GM23338 (cell line): ENCODE results near the gene ROBO1. TPM values are rescaled to one million over a fixed set of nuclear protein-coding genes. Genes with fewer than 3 reads are reported as not detected.

Source experiments
- ATAC-seq: fragments of 200-7000 bp; cut with Tn5 transposase; 3 replicates; pipeline ENCODE4 v1.9.1; 2020
- DNase-seq: peaks from one replicate; pipeline ENCODE4 v3.0.0-alpha.2; 2015; ENCODE audit warnings: low spot score
- H2AFZ ChIP-seq: fragments of 200-600 bp; sonication (generic); 2 replicates; pipeline ENCODE4 v1.8.0; 2016; ENCODE audit warnings: antibody characterized with exemption, mild to moderate bottlenecking, moderate library complexity
- H3F3A ChIP-seq: fragments of 200-600 bp; sonication (generic); replicated peaks from 2 replicates; pipeline ENCODE4 v1.8.0; 2017; ENCODE audit warnings: antibody characterized with exemption, mixed run types, low read depth
- H3K27ac ChIP-seq: fragments of 200-600 bp; sonication (generic); 2 replicates; pipeline ENCODE4 v1.6.1; 2016; ENCODE audit warnings: low read depth
- H3K27me3 ChIP-seq: fragments of 200-600 bp; sonication (generic); 2 replicates; pipeline ENCODE4 v1.8.0; 2016; ENCODE audit warnings: mild to moderate bottlenecking, mixed run types, moderate library complexity; ENCODE audit not compliant: insufficient read depth
- H3K36me3 ChIP-seq: fragments of 200-600 bp; sonication (generic); 2 replicates; pipeline ENCODE4 v1.8.0; 2016; ENCODE audit warnings: mild to moderate bottlenecking; ENCODE audit not compliant: insufficient read depth
- H3K4me1 ChIP-seq: fragments of 200-600 bp; sonication (generic); 2 replicates; pipeline ENCODE4 v1.8.0; 2016; ENCODE audit warnings: mild to moderate bottlenecking, moderate library complexity; ENCODE audit not compliant: insufficient read depth
- H3K4me2 ChIP-seq: fragments of 200-600 bp; sonication (generic); 2 replicates; pipeline ENCODE4 v1.7.1; 2017; ENCODE audit warnings: mixed run types
- H3K4me3 ChIP-seq: fragments of 200-600 bp; sonication (generic); 2 replicates; pipeline ENCODE4 v1.6.1; 2016; ENCODE audit warnings: mixed run types
- H3K79me2 ChIP-seq: fragments of 200-600 bp; sonication (generic); replicated peaks from 2 replicates; pipeline ENCODE4 v1.8.0; 2017; ENCODE audit warnings: mild to moderate bottlenecking; ENCODE audit not compliant: insufficient read depth
- H3K9me2 ChIP-seq: fragments of 200-600 bp; sonication (generic); 2 replicates; pipeline ENCODE4 v1.8.0; 2017; ENCODE audit not compliant: insufficient read depth
- H4K20me1 ChIP-seq: fragments of 200-600 bp; sonication (generic); replicated peaks from 2 replicates; pipeline ENCODE4 v1.8.0; 2017; ENCODE audit warnings: mild to moderate bottlenecking; ENCODE audit not compliant: insufficient read depth
- H3K27ac Mint-ChIP-seq: 2 replicates; pipeline ENCODE4 v1.8.0; 2020; ENCODE audit warnings: inconsistent platforms, mild to moderate bottlenecking, moderate library complexity, mixed read lengths
- H3K27me3 Mint-ChIP-seq: 3 replicates; pipeline ENCODE4 v1.8.0; 2022; ENCODE audit warnings: low read depth, mild to moderate bottlenecking, moderate library complexity, mixed read lengths, inconsistent platforms; ENCODE audit not compliant: insufficient read depth, poor library complexity
- H3K36me3 Mint-ChIP-seq: 3 replicates; pipeline ENCODE4 v1.8.0; 2021; ENCODE audit warnings: low read depth, mild to moderate bottlenecking, inconsistent platforms, moderate library complexity, mixed read lengths
- H3K4me1 Mint-ChIP-seq: 3 replicates; pipeline ENCODE4 v1.8.0; 2020; ENCODE audit warnings: mild to moderate bottlenecking, inconsistent platforms, mixed read lengths
- H3K4me3 Mint-ChIP-seq: 3 replicates; pipeline ENCODE4 v1.8.0; 2021; ENCODE audit warnings: moderate library complexity, mild to moderate bottlenecking, inconsistent platforms, mixed read lengths
- H3K9me3 Mint-ChIP-seq: 3 replicates; pipeline ENCODE4 v1.8.0; 2020; ENCODE audit warnings: moderate library complexity, mild to moderate bottlenecking, inconsistent platforms, mixed read lengths
- CREB1 ChIP-seq: fragments of 250-450 bp; sonication (Bioruptor Pico); IDR thresholded peaks from 2 replicates; pipeline ENCODE4 v1.5.0; 2020; ENCODE audit warnings: low read depth, mild to moderate bottlenecking, moderate library complexity
- EZH2 ChIP-seq: fragments of 200-600 bp; sonication (generic); IDR thresholded peaks from one replicate; pipeline ENCODE4 v1.8.0; 2017; ENCODE audit warnings: antibody characterized with exemption, mild to moderate bottlenecking, low read depth; ENCODE audit not compliant: unreplicated experiment
- EZH2phosphoT487 ChIP-seq: fragments of 200-600 bp; sonication (generic); IDR thresholded peaks from one replicate; pipeline ENCODE4 v1.8.1; 2018; ENCODE audit warnings: antibody characterized with exemption; ENCODE audit not compliant: unreplicated experiment
- JUNB ChIP-seq: IDR thresholded peaks from one replicate; pipeline ENCODE4 v1.6.1; 2016; ENCODE audit warnings: antibody characterized with exemption; ENCODE audit not compliant: unreplicated experiment
- NANOG ChIP-seq: IDR thresholded peaks from 2 replicates; pipeline ENCODE4 v1.6.1; 2016; ENCODE audit warnings: antibody characterized with exemption, borderline replicate concordance
- POLR2AphosphoS5 ChIP-seq: IDR thresholded peaks from 2 replicates; pipeline ENCODE4 v1.6.1; 2016; ENCODE audit warnings: antibody characterized with exemption, low read depth
- STAT1 ChIP-seq: IDR thresholded peaks from one replicate; pipeline ENCODE4 v1.6.1; 2016; ENCODE audit warnings: antibody characterized with exemption; ENCODE audit not compliant: unreplicated experiment
- ZNF114 ChIP-seq: fragments of 250-450 bp; sonication (Bioruptor Pico); IDR thresholded peaks from 2 replicates; pipeline ENCODE4 v1.5.0; 2020; ENCODE audit warnings: mild to moderate bottlenecking, moderate library complexity
- ZNF331 ChIP-seq: fragments of 250-450 bp; sonication (Bioruptor Pico); IDR thresholded peaks from 2 replicates; pipeline ENCODE4 v1.5.0; 2020; ENCODE audit warnings: low read depth, mild to moderate bottlenecking, moderate library complexity
- polyA plus RNA-seq: library from polyadenylated mRNA; unstranded; fragments of >200 nt; fragmentation: Nextera tagmentation; extraction: Ambion mirVana; gene quantifications from 2 replicates; pipeline ENCODE4 v1.2.1, GENCODE V29; 2016
- total RNA-seq: library from RNA; depleted of rRNA; stranded (reverse); fragments of >200 nt; shearing (Covaris generic); gene quantifications from 2 replicates; pipeline ENCODE4 v1.2.3, GENCODE V29; 2014
- TF ChIP-seq, protein P1 (sequence below): IDR thresholded peaks from one replicate; pipeline ENCODE4 v1.6.1; 2018; ENCODE audit warnings: antibody characterized with exemption; ENCODE audit not compliant: unreplicated experiment
- TF ChIP-seq, protein P2 (sequence below): IDR thresholded peaks from 2 replicates; pipeline ENCODE4 v1.6.1; 2016; ENCODE audit warnings: antibody characterized with exemption
- TF ChIP-seq, protein P3 (sequence below): fragments of 250-450 bp; sonication (Bioruptor Pico); IDR thresholded peaks from 2 replicates; pipeline ENCODE4 v1.5.0; 2020; ENCODE audit warnings: mild to moderate bottlenecking, moderate library complexity
- TF ChIP-seq, protein P4 (sequence below), 2 experiments: fragments of 200-600 bp in 1 of 2; sonication (generic) in 1 of 2; conservative IDR thresholded peaks; 2 replicates each; pipeline versions ENCODE4 v1.5.1 to v1.6.1; 2016 to 2017; ENCODE audit warnings: antibody characterized with exemption in 2 of 2, low read depth in 2 of 2, mild to moderate bottlenecking in 2 of 2, moderate library complexity in 1 of 2

The ROBO1 gene
- total and polyA plus RNA-seq, 2 experiments from 2014 or later = 19.2 to 78.3 TPM

DNA sequence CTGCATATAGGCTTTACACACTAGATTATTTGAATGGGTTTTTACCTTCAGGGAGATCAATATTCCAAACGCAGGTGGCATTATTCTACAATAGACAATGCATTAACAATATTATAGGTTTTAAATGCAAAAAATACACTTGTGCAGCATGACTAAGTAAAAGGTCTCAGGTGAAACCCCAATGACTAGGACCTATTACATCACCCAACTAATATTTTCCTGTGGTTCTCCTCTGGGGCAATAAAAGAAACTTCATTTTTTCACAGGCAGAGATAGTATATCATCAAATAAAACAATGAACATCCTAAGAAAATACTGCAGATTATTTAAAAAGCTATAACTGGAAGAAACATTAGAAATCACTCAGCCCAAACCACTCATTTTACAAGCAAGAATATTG lies 375.3 kb downstream of the ROBO1 start:
- H3K36me3 Mint-ChIP-seq = no peaks in the 10 kb centered on the region
- ATAC-seq (no peak), DNase-seq (no peak)
- no peaks in the 10 kb centered on the region for H3K4me1 Mint-ChIP-seq
- H3K79me2 ChIP-seq = no peaks in the 10 kb centered on the region
- no peaks in the 10 kb centered on the region for H3F3A ChIP-seq
- no peaks in the 10 kb centered on the region for H3K36me3 ChIP-seq
- no peak overlapping the region for H3K27ac ChIP-seq
- H3K27ac Mint-ChIP-seq = no peak overlapping the region
- H2AFZ ChIP-seq = no peak overlapping the region
- H3K4me2 ChIP-seq = no peak overlapping the region
- no peaks in the 10 kb centered on the region for H3K4me1 ChIP-seq
- H3K9me2 ChIP-seq = no peaks in the 10 kb centered on the region
- no peaks in the 10 kb centered on the region for H3K9me3 Mint-ChIP-seq
- peaks cover 3% of the 10 kb centered on the region for H3K27me3 Mint-ChIP-seq
- H3K4me3 ChIP-seq = no peak overlapping the region
- H4K20me1 ChIP-seq = no peaks in the 10 kb centered on the region
- TF ChIP-seq, protein P1, sequence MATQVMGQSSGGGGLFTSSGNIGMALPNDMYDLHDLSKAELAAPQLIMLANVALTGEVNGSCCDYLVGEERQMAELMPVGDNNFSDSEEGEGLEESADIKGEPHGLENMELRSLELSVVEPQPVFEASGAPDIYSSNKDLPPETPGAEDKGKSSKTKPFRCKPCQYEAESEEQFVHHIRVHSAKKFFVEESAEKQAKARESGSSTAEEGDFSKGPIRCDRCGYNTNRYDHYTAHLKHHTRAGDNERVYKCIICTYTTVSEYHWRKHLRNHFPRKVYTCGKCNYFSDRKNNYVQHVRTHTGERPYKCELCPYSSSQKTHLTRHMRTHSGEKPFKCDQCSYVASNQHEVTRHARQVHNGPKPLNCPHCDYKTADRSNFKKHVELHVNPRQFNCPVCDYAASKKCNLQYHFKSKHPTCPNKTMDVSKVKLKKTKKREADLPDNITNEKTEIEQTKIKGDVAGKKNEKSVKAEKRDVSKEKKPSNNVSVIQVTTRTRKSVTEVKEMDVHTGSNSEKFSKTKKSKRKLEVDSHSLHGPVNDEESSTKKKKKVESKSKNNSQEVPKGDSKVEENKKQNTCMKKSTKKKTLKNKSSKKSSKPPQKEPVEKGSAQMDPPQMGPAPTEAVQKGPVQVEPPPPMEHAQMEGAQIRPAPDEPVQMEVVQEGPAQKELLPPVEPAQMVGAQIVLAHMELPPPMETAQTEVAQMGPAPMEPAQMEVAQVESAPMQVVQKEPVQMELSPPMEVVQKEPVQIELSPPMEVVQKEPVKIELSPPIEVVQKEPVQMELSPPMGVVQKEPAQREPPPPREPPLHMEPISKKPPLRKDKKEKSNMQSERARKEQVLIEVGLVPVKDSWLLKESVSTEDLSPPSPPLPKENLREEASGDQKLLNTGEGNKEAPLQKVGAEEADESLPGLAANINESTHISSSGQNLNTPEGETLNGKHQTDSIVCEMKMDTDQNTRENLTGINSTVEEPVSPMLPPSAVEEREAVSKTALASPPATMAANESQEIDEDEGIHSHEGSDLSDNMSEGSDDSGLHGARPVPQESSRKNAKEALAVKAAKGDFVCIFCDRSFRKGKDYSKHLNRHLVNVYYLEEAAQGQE = no peak
- TF ChIP-seq EZH2phosphoT487 (no peak), POLR2AphosphoS5 (no peak), EZH2 (no peak), JUNB (no peak), STAT1 (no peak), NANOG (no peak), ZNF331 (CRISPR knock-in tag) (no peak), CREB1 (CRISPR knock-in tag) (no peak), ZNF114 (CRISPR knock-in tag) (no peak)
- TF ChIP-seq, protein P2, sequence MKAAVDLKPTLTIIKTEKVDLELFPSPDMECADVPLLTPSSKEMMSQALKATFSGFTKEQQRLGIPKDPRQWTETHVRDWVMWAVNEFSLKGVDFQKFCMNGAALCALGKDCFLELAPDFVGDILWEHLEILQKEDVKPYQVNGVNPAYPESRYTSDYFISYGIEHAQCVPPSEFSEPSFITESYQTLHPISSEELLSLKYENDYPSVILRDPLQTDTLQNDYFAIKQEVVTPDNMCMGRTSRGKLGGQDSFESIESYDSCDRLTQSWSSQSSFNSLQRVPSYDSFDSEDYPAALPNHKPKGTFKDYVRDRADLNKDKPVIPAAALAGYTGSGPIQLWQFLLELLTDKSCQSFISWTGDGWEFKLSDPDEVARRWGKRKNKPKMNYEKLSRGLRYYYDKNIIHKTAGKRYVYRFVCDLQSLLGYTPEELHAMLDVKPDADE = no peak
- TF ChIP-seq, protein P3, sequence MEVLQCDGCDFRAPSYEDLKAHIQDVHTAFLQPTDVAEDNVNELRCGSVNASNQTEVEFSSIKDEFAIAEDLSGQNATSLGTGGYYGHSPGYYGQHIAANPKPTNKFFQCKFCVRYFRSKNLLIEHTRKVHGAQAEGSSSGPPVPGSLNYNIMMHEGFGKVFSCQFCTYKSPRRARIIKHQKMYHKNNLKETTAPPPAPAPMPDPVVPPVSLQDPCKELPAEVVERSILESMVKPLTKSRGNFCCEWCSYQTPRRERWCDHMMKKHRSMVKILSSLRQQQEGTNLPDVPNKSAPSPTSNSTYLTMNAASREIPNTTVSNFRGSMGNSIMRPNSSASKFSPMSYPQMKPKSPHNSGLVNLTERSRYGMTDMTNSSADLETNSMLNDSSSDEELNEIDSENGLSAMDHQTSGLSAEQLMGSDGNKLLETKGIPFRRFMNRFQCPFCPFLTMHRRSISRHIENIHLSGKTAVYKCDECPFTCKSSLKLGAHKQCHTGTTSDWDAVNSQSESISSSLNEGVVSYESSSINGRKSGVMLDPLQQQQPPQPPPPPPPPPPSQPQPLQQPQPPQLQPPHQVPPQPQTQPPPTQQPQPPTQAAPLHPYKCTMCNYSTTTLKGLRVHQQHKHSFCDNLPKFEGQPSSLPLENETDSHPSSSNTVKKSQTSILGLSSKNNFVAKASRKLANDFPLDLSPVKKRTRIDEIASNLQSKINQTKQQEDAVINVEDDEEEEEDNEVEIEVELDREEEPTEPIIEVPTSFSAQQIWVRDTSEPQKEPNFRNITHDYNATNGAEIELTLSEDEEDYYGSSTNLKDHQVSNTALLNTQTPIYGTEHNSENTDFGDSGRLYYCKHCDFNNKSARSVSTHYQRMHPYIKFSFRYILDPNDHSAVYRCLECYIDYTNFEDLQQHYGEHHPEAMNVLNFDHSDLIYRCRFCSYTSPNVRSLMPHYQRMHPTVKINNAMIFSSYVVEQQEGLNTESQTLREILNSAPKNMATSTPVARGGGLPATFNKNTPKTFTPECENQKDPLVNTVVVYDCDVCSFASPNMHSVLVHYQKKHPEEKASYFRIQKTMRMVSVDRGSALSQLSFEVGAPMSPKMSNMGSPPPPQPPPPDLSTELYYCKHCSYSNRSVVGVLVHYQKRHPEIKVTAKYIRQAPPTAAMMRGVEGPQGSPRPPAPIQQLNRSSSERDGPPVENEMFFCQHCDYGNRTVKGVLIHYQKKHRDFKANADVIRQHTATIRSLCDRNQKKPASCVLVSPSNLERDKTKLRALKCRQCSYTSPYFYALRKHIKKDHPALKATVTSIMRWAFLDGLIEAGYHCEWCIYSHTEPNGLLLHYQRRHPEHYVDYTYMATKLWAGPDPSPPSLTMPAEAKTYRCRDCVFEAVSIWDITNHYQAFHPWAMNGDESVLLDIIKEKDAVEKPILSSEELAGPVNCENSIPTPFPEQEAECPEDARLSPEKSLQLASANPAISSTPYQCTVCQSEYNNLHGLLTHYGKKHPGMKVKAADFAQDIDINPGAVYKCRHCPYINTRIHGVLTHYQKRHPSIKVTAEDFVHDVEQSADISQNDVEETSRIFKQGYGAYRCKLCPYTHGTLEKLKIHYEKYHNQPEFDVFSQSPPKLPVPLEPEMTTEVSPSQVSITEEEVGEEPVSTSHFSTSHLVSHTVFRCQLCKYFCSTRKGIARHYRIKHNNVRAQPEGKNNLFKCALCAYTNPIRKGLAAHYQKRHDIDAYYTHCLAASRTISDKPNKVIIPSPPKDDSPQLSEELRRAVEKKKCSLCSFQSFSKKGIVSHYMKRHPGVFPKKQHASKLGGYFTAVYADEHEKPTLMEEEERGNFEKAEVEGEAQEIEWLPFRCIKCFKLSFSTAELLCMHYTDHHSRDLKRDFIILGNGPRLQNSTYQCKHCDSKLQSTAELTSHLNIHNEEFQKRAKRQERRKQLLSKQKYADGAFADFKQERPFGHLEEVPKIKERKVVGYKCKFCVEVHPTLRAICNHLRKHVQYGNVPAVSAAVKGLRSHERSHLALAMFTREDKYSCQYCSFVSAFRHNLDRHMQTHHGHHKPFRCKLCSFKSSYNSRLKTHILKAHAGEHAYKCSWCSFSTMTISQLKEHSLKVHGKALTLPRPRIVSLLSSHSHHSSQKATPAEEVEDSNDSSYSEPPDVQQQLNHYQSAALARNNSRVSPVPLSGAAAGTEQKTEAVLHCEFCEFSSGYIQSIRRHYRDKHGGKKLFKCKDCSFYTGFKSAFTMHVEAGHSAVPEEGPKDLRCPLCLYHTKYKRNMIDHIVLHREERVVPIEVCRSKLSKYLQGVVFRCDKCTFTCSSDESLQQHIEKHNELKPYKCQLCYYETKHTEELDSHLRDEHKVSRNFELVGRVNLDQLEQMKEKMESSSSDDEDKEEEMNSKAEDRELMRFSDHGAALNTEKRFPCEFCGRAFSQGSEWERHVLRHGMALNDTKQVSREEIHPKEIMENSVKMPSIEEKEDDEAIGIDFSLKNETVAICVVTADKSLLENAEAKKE (CRISPR knock-in tag) = no peak
- TF ChIP-seq, protein P4, sequence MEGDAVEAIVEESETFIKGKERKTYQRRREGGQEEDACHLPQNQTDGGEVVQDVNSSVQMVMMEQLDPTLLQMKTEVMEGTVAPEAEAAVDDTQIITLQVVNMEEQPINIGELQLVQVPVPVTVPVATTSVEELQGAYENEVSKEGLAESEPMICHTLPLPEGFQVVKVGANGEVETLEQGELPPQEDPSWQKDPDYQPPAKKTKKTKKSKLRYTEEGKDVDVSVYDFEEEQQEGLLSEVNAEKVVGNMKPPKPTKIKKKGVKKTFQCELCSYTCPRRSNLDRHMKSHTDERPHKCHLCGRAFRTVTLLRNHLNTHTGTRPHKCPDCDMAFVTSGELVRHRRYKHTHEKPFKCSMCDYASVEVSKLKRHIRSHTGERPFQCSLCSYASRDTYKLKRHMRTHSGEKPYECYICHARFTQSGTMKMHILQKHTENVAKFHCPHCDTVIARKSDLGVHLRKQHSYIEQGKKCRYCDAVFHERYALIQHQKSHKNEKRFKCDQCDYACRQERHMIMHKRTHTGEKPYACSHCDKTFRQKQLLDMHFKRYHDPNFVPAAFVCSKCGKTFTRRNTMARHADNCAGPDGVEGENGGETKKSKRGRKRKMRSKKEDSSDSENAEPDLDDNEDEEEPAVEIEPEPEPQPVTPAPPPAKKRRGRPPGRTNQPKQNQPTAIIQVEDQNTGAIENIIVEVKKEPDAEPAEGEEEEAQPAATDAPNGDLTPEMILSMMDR (conservative IDR thresholded peaks at IDR 0.05; ENCODE audit: low read depth in 2 of 2) = no peak
- H3K4me3 Mint-ChIP-seq = no peak overlapping the region
- H3K27me3 ChIP-seq = no peaks in the 10 kb centered on the region
